Measurements from ENCODE around the gene DNAI7. TPM values are rescaled to one million over a fixed set of nuclear protein-coding genes. Genes with fewer than 3 reads are reported as not detected.

The DNAI7 gene
- polyA plus RNA-seq, 3 donors: not detected

DNA sequence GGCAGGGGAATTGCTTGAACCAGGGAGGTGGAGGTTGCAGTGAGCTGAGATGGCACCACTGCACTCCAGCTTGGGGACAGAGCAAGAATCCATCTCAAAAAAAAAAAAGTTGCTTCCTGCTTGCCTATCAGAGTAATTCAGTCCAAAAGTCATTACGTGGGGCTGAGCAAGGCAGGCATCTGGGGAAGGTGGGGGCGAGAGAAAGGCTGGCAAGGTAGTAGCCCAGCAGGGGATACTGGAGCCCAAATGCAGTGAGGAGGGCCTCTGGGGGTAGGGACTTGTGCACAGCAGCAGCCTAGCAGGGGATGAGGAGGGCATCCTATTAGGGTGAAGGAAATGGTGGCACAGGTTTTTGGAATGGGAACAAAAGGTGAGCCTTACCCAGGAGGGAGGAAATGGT is 7.2 kb upstream of the DNAI7 start:
- Mint-ChIP-seq H3K36me3 (peaks cover 30 to 49% of the 10 kb centered on the region in 2 donors), H3K4me1 (peaks cover 6% of the 10 kb centered on the region), H3K27ac (peak overlapping the region in 2 of 7 donors; percentile 37 to 76), H3K9me3 (no peaks in the 10 kb centered on the region), H3K27me3 (ENCODE audit: low read depth in 3 of 3) (no peaks in the 10 kb centered on the region), H3K4me3 (no peak overlapping the region)
- TF ChIP-seq, protein P1, sequence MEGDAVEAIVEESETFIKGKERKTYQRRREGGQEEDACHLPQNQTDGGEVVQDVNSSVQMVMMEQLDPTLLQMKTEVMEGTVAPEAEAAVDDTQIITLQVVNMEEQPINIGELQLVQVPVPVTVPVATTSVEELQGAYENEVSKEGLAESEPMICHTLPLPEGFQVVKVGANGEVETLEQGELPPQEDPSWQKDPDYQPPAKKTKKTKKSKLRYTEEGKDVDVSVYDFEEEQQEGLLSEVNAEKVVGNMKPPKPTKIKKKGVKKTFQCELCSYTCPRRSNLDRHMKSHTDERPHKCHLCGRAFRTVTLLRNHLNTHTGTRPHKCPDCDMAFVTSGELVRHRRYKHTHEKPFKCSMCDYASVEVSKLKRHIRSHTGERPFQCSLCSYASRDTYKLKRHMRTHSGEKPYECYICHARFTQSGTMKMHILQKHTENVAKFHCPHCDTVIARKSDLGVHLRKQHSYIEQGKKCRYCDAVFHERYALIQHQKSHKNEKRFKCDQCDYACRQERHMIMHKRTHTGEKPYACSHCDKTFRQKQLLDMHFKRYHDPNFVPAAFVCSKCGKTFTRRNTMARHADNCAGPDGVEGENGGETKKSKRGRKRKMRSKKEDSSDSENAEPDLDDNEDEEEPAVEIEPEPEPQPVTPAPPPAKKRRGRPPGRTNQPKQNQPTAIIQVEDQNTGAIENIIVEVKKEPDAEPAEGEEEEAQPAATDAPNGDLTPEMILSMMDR (IDR thresholded peaks at IDR 0.05): no peak
- Histone ChIP-seq H3K4me2 (replicated peaks; ENCODE audit: extremely low read depth, low read length, poor library complexity, severe bottlenecking) (no peak overlapping the region), H3K79me2 (ENCODE audit: insufficient read depth, low read length) (no peaks in the 10 kb centered on the region), H2AFZ (ENCODE audit: insufficient read depth, low read depth, low read length, poor library complexity, severe bottlenecking) (no peak overlapping the region), H3K27ac (ENCODE audit: low read depth in 1 of 2, low read length in 2 of 2) (no peak overlapping the region), H3K9me3 (replicated peaks in 1 of 2; ENCODE audit: control insufficient read depth in 1 of 2, insufficient read depth in 1 of 2, low read length in 2 of 2) (no peaks in the 10 kb centered on the region), H3K4me3 (replicated peaks in 1 of 3; ENCODE audit: low read depth in 2 of 3, low read length in 3 of 3) (no peak overlapping the region), H3K27me3 (ENCODE audit: control insufficient read depth in 2 of 2, insufficient read depth in 2 of 2, low read length in 2 of 2) (no peaks in the 10 kb centered on the region), H3K36me3 (replicated peaks in 1 of 2; ENCODE audit: control insufficient read depth in 1 of 2, insufficient read depth in 2 of 2, low read length in 2 of 2) (peaks cover 16 to 50% of the 10 kb centered on the region in 2 donors), H3K9ac (ENCODE audit: insufficient read depth, low read length, poor library complexity, severe bottlenecking) (no peak overlapping the region), H4K20me1 (ENCODE audit: insufficient read depth, low read length) (peaks cover 13% of the 10 kb centered on the region), H3K4me1 (ENCODE audit: control insufficient read depth in 1 of 2, insufficient read depth in 2 of 2, low read length in 2 of 2) (peaks cover 0 to 3% of the 10 kb centered on the region in 2 donors)
- DNase-seq: no peak
- WGBS (ENCODE audit: insufficient coverage): 85% methylated on average over 2 of the region's 2 CpGs
- intact Hi-C loops (cut with micrococcal nuclease): no loop called here

DNA sequence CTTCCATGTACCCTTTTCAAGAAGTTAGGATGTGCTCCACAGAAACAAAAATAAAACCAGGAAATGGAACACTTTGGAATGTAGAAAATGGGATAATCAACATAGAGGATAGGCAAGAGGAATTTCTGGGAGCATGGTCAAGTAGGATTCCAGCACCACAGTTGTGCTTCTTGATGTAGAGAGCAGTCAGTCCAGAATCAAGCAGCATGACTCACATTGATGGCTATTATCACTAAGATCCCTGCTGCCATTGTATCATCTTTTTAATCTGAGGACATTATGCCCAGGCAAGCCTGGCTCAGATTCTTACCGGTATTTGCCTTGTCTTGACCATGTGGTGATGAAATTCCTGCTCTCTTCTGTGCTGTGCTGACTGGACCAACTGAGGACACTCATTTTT is 5.7 kb upstream of the DNAI7 start:
- H3K4me2 ChIP-seq (replicated peaks; ENCODE audit: extremely low read depth, low read length, poor library complexity, severe bottlenecking): no peak overlapping the region
- peaks cover 4 to 7% of the 10 kb centered on the region in 2 donors for H3K4me1 ChIP-seq (ENCODE audit: control insufficient read depth in 1 of 2, insufficient read depth in 2 of 2, low read length in 2 of 2)
- Mint-ChIP-seq H3K27me3 (ENCODE audit: low read depth in 3 of 3) (no peaks in the 10 kb centered on the region), H3K4me3 (no peak overlapping the region), H3K4me1 (peaks cover 13% of the 10 kb centered on the region), H3K27ac (no peak overlapping the region), H3K9me3 (no peaks in the 10 kb centered on the region), H3K36me3 (peaks cover 20 to 37% of the 10 kb centered on the region in 2 donors)
- H2AFZ ChIP-seq (ENCODE audit: insufficient read depth, low read depth, low read length, poor library complexity, severe bottlenecking): no peak overlapping the region
- no peak overlapping the region for H3K9ac ChIP-seq (ENCODE audit: insufficient read depth, low read length, poor library complexity, severe bottlenecking)
- TF ChIP-seq, protein P1 (IDR thresholded peaks at IDR 0.05): no peak
- peaks cover 10 to 36% of the 10 kb centered on the region in 2 donors for H3K36me3 ChIP-seq (replicated peaks in 1 of 2; ENCODE audit: control insufficient read depth in 1 of 2, insufficient read depth in 2 of 2, low read length in 2 of 2)
- no peak overlapping the region for H3K4me3 ChIP-seq (replicated peaks in 1 of 3; ENCODE audit: low read depth in 2 of 3, low read length in 3 of 3)
- WGBS (ENCODE audit: insufficient coverage): 100% methylated on average over 1 of the region's 1 CpG
- H4K20me1 ChIP-seq (ENCODE audit: insufficient read depth, low read length): peaks cover 13% of the 10 kb centered on the region
- no peaks in the 10 kb centered on the region for H3K9me3 ChIP-seq (replicated peaks in 1 of 2; ENCODE audit: control insufficient read depth in 1 of 2, insufficient read depth in 1 of 2, low read length in 2 of 2)
- H3K27me3 ChIP-seq (ENCODE audit: control insufficient read depth in 2 of 2, insufficient read depth in 2 of 2, low read length in 2 of 2): no peaks in the 10 kb centered on the region
- DNase-seq: no peak
- intact Hi-C loops (cut with micrococcal nuclease): no loop called here
- no peak overlapping the region for H3K27ac ChIP-seq (ENCODE audit: low read depth in 1 of 2, low read length in 2 of 2)
- H3K79me2 ChIP-seq (ENCODE audit: insufficient read depth, low read length): no peaks in the 10 kb centered on the region

Measured in CD14-positive monocyte (primary cell).